CD4-positive, alpha-beta T cell treated with Interleukin-17A for 1 hour (primary cell): ENCODE results near the gene RAB8A.

Experiments used
- DNase-seq: peaks from one replicate; pipeline ENCODE4 v3.0.0-alpha.2; 2020

The RAB8A gene

GRCh38 chr19:16111160-16111908 is at the start of gene RAB8A:
Gene RAB8A (plus strand): TSS chr19:16111889. CDS start chr19:16111902, 13 bp downstream.
- DNase-seq = peak; percentile 99

GRCh38 chr19:16061943-16062342 is 49.7 kb upstream of the RAB8A start:
- no peak for DNase-seq

DNA sequence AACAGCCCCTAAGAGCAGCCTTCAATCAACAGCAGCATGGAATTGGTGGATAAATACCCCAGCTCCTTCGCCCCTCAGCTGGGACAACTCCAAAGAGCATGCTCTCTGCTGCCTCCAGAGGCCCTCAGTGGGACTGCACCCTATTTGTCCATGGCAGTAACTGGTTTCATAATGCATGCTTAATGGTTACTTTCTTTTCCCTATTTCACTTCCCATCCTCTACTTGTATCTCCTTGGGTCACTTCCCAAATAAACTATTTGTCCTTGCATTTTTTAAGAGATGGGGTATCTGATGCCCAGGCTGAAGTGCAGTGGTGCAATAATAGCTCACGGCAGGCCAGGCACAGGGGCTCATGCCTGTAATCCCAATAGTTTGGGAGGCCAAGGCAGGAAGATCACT is 48.9 kb upstream of the RAB8A start:
- peak; percentile 77 for DNase-seq

DNA sequence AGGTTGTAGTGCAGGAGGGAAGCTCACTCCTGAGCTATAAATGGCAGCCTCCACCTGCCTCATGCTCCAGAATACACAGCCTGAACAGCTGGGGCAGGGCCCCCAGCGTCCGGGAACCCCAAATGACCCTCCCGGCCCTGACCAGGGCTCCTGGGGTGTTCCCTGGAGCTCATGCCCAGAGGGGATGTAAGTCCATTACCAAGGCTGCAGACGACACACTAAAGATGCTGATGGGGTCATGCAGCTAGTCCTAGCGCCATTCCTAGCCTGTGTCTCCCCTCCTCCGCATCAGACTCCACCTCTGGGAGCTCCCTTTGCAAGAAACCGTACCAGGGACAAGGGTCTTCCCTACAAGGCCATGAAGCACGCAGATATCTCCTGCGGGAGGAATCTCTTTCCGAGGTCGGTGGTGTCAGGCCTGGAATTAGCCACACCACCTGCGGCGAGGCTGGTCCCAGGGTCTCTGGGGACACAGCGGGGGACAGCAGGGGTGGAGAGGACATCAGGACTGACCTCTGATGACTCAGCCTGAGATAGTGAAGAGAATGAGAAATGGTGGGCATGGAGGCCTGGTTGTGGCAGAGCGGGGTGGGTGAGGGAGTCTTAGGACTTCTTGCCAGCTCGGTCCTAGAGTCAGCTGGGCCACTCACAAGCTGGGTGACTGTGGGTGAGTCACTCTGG is 47.3 kb upstream of the RAB8A start:
- DNase-seq = no peak

GRCh38 chr19:16066611-16067104 is 45.0 kb upstream of the RAB8A start:
- peak; percentile 79 for DNase-seq

DNA sequence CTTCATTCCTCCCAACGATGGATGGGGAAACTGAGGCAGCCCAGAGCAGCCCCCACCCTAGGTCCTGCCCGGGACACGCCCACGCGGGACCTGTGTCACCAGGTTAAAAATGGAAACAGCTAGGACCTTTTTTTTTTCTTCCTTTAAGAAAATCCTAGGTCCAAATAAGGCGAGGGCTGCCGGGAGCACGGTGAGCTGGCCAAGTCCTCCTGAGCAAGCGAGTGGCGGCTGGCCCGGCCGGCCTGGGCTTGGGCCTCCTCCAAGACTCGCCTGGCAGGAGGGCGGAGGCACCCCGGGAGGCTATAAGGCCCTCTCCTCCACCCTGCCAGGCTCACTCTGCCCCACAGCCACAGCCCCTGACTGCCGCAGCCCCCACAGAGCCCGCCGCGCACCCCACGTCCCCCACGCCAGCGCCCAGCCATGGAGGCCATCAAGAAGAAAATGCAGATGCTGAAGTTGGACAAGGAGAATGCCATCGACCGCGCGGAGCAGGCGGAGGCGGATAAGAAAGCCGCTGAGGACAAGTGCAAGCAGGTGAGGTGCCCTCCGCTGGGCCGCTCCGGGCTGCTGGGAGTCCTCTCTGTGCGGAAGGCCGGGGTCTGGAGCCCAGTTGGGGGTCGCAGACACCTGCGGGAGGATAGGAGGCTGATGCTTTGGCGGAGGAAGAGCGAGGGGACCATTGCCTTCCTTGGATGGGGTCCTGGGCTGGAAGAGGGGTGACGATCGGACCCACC is 44.3 kb upstream of the RAB8A start:
- DNase-seq = no peak

DNA sequence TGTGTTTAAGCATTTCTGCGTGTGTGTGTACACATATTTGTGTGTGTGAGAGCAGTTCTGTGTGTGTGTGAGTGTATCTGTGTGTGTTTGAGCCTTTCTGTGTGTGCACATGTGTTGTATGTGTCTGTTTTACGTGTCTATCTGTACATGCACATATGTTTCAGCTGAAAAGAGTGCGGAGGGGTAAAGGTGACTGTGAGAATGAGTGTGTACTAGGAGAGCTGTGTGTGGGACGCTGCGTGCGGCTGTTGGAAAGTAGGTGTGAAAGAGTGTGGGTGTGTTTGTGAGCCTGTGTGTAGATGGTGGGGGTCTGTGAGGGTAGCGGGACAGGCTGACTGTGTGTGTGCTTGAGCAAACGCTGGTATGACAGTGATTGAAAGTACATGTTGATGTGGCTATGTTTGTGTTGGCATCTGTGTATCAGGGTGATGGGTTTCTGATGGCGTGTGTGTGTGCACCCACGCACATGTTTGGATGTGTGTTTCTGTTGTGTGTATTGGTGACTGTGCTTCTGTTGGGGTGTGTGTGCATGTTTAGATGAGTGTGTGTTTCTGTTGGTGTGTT is 42.9 kb upstream of the RAB8A start:
- no peak for DNase-seq

DNA sequence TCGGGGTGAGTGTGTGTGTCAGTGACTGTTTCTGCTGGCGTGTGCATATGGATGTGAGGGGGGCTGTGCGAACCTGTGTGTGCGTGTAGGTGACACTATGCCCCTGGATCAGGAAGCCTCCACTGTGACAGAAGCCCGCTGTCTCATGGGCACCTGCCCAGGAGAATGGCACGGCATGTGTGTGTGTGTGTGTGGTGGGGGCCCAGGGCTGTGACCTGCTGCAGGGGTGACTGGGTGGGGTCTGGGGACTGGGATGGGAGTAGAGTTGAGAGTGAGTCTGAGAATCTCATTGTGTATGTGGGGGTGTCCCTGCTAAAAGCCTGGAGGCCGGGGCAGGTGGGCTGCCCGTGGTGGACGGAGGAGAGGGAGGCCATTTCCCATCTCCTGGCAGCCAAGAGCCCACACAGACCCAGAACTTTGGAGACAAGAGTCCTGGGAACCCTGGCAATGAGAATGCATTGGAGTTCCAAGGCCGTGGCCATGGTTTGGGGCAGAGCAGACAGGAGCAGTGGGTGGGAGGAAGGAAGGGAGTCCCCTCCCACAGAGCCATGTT is 41.8 kb upstream of the RAB8A start:
- DNase-seq = no peak

DNA sequence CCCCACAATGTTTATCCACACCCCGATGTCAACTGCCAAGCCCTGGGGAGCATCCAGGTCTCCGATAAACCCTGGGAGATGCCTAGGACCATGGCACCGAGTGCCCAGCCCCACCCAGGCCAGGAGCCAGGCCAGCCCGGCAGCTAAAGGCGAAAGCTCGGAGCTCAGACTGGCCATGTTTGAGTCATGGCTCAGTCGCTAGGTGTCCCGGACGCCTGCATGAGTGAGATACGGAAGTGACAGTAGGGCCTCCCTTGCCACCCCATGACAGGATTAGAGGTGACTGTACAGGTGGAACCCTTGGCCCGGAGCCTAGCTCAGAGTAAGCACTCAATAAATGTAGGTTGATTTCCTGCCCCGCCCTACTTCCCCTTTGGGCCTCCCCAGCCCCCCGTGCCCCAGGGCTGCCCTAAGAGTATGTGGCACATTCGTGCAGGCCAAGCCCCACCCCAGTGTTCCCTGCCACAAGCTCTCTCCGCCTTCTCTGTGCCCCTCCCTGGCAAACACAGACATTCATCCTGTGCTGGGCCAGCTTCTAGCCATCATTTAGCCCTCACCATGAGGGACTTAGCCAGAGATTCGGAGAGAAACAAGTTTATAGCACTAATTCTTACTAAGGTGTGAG is 41.2 kb upstream of the RAB8A start:
- peak; percentile 94 for DNase-seq

DNA sequence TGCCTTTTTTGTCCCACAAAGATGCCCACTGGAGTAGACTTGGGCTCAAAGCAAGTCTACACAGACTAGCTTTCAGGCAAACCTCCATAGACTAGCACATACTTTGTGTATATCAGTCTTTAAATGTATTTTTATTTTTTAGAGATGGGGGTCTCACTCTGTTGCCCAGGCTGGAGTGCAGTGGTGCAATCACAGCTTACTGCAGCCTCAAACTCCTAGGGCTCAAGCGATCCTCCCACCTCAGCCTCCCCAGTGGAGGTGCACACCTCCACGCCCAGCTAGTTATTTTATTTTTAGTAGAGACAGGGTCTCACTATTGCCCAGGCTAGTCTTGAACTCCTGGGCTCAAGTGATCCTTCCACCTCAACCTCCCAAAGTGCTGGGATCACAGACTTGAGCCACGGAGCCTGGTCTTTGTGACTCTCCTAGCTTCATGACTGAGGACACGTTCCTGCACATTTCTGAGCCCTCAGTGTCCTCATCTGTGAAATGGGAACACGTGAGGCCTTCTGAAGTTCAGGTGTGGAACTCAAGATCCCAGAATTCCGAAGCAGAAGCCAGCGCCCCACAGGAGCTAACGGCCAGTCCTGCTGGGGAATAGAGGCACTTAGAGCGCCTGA is 40.5 kb upstream of the RAB8A start:
- no peak for DNase-seq

DNA sequence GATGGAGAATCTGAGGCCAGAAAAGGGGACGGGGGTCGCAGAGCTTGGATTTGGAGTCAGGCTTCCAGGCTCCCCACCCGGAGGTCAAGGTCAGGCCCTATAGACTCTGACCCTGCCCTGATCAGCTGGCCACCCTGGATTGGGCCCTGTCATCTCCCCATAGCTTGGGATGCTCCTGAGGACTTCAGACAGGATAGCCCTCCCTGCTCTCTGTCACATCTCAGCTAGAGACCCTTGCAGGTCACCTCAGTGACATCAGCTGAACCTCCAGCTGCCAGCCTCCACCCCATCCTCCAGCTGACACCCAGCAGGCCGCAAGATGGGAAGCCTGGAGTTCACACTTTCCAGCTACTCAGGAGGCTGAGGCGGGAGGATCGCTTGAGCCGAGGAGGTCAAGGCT is 38.2 kb upstream of the RAB8A start:
- no peak for DNase-seq

DNA sequence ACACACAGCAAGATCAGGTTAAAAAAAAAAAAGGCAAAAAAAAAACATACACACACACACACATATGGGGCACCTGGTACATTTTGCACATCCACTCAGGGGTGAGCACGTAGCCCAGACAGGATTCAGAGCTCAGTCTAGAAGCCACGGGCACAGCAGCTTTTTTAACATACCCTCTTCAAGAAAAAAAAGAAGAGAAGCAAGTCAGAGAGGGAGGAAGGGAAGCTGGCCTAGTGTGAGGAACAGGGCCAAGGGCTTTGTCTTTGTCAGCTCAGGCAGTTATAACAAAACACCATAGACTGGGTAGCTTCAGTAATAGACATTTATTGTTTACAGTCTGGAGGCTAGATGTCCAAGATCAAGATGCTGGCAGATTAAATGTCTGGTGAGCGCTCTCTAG is 37.7 kb upstream of the RAB8A start:
- peak; percentile 51 for DNase-seq

DNA sequence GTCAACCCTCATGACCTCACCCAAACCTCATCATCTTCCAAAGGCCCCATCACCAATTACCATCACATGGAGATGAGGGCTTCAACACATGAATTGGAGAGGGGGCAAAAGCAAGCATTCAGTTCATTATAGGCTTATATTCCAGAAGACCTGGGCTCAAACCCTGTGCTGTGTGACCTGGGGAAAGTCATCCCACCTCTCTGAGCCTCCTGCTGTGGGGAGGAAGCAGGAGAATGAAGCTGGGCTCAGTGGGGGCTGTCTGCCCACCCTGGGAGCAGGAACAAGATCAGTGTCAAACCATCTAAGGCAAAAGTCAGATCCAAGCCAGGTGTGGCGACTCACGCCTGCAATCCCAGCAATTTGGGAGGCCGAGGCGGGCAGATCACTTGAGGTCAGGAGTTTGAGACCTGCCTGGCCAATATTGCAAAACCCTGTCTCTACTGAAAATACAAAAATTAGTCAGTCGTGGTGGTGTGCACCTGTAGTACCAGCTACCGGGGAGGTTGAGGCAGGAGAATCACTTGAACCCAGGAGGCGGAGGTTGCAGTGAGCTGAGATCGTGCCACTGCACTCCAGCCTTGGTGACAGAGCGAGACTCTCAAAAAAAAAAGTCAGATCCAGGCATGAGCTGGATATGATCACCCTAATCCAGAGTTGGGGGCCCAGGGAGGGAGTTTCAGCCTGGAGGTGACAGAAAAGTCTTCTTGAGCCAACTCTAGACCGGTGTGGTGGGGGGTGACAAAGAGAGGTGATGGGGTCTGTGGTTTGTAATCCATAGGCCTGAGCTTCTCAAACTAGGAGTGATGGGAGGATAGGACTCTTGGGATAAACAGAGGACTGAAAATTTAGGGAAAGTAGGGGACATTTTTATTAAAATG is 37.0 kb upstream of the RAB8A start:
- DNase-seq = no peak

DNA sequence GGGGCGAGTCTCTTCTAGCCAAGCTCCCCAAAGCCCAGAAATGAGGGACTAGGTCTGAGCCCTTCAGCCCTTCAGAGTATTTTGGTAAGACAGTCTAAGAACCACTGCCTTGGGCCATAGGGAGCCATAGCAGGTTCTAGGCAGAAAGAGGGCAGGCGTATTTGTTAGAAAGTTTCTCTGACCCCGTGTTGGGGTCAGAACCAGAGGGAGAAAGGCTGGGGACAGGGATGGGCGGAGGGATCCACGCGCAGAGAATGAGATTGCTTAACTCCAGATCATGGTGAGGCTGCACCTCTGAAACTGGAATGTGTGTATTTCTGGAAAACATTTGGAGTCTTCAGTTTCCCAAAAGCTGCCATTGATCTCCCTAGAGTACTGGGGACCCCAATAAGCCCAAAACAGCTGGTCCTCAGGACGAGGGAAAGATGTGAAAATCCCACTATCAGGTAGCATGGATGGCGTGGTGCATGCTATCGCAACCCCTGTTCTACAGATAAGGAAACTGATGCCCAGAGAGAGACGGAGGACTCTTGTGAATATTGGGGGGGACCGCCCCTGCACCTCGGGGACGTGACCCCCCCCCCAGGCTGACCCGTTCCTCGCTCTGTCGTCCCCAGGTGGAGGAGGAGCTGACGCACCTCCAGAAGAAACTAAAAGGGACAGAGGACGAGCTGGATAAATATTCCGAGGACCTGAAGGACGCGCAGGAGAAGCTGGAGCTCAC is 36.1 kb upstream of the RAB8A start:
- DNase-seq = no peak

- peak; percentile 91 for DNase-seq
These were observed 35.3 kb upstream of the RAB8A start, which contains the start of gene TPM4 for GRCh38 chr19:16076154-16076957. Gene TPM4 (plus strand): TSS chr19:16076495. CDS start chr19:16076566, 71 bp downstream.

DNA sequence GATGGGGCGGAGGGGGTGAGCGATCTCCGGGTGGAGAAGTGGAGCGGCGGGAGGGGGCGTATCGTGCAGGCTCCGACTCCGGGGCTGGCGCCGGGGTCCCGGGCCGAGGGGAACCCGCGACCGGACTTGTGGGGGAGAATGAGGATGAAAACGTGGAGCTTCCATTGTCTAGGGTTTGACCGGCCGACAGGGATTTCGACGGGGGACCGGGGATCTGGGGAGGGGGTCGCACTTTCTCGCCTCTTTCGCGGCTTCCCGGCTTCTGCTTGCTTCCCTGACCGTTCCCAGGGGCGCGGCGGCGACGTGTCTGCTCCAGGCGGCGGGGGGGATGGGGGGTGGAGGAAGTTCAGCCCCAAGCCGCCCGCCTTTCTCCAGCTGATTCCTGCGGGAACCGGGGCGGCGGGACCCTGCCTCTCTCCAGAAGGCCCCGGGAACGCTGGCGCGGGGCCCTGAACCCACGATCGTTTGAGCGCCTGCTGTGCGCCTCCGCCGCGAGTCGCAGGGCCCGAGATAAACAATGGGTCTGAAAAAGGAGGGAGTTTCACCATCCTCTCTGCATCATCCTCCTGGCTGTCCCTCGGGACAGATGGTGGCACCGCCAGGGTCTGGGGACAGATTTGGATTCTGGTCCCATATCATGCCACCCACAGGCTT is 34.6 kb upstream of the RAB8A start:
- no peak for DNase-seq

GRCh38 chr19:16077984-16078758 is 33.5 kb upstream of the RAB8A start:
- peak; percentile 32 for DNase-seq
